Heart left ventricle (tissue), 16 donors: ENCODE data around the gene ARFGAP2. TPM values are rescaled to one million over a fixed set of nuclear protein-coding genes. Genes with fewer than 3 reads are reported as not detected.

Source experiments
- ATAC-seq, 4 donors: fragments of 200-7000 bp; cut with Tn5 transposase; one replicate each; pipeline ENCODE4 v1.9.1; 2020 to 2022; ENCODE audit warnings: moderate library complexity in 4 of 4, mild to moderate bottlenecking in 3 of 4, moderate number of reproducible peaks in 1 of 4
- DNase-seq, 5 donors: peaks; one replicate each; pipeline ENCODE4 v3.0.0-alpha.2; 2020
- H3K27ac ChIP-seq, 12 donors: fragments of 200-600 bp; sonication (generic) in 4 of 12; one replicate each; pipeline versions ENCODE4 v1.5.0 to v1.8.0; 2016 to 2022; ENCODE audit warnings: mild to moderate bottlenecking in 2 of 12
- H3K27me3 ChIP-seq, 9 donors: fragments of 200-600 bp; sonication (generic) in 2 of 9; one replicate each; pipeline versions ENCODE4 v1.5.1 to v1.8.0; 2016 to 2022; ENCODE audit warnings: mild to moderate bottlenecking in 3 of 9
- H3K36me3 ChIP-seq, 9 donors: fragments of 200-600 bp; sonication (generic) in 2 of 9; one replicate each; pipeline versions ENCODE4 v1.5.0 to v1.8.0; 2018 to 2022; ENCODE audit warnings: mild to moderate bottlenecking in 2 of 9
- H3K4me1 ChIP-seq, 12 donors: fragments of 200-600 bp; sonication (generic) in 4 of 12; one replicate each; pipeline versions ENCODE4 v1.5.0 to v1.8.0; 2016 to 2022; ENCODE audit warnings: mild to moderate bottlenecking in 3 of 12
- H3K4me3 ChIP-seq, 12 donors: fragments of 200-600 bp; sonication (generic) in 4 of 12; one replicate each; pipeline versions ENCODE4 v1.5.0 to v1.8.0; 2017 to 2022; ENCODE audit warnings: mild to moderate bottlenecking in 9 of 12, moderate library complexity in 4 of 12
- H3K9me3 ChIP-seq, 12 donors: fragments of 200-600 bp; sonication (generic) in 4 of 12; one replicate each; pipeline versions ENCODE4 v1.5.0 to v1.8.0; 2016 to 2022; ENCODE audit warnings: mild to moderate bottlenecking in 1 of 12
- POLR2A ChIP-seq, 2 donors: fragments of 450-650 bp; IDR thresholded peaks; one replicate each; pipeline ENCODE4 v1.6.1; 2017; ENCODE audit warnings: antibody characterized with exemption in 2 of 2, mild to moderate bottlenecking in 2 of 2, moderate library complexity in 2 of 2
- WGBS, 4 donors: extraction: QIAGEN DNeasy Blood & Tissue Kit in 2 of 4; methylation state at CpG; one replicate each; pipeline versions ENCODE4 v1.1.5 to v1.1.7; 2013 to 2018; 5-methylcytosine and 5-hydroxymethylcytosine counted together
- intact Hi-C, 10 donors: fragments of 100-400 bp; cut with DNase I; formaldehyde crosslinking; loops; one replicate each; pipeline versions ENCODE4 v1.11.1 to v1.14.2; 2022
- polyA plus RNA-seq, 2 donors: library from polyadenylated mRNA; stranded (reverse); fragments of 200-250 nt; gene quantifications; one replicate each; pipeline ENCODE4 v1.2.3, GENCODE V29; 2013
- total RNA-seq, 9 donors: library from RNA; depleted of rRNA in 2 of 9; stranded (reverse); fragments of >200 nt in 2 of 9; fragmentation: NEBNext Ultra II Directional in 3 of 9; extraction: Animal tissue kit (Norgen Biotek cat#: 25700) in 3 of 9; gene quantifications; one replicate each; pipeline versions ENCODE4 v1.1.0 to v1.2.4, GENCODE V29; 2016 to 2023
- TF ChIP-seq, protein P1 (sequence below), 12 donors: fragments of 200-600 bp; sonication (generic) in 4 of 12; IDR thresholded peaks; one replicate each; pipeline versions ENCODE4 v1.5.0 to v1.8.0; 2018 to 2022; ENCODE audit warnings: antibody characterized with exemption in 12 of 12, mild to moderate bottlenecking in 5 of 12
- donor health status: ischemic (EF 13 %, LVEDD 7.1; RV severe dilation, severe dysfunction).
- donor health status: healthy with polysubstance abuse.
- donor health status: DM: no; HTN: yes; CAD: no.
- donor health status: DM: no; HTN: no; CAD: no.
- donor health status: ischemic (EF 25% LVEDD 6.9; RV normal size, moderate dysfunction).
- donor health status: ischemic (EF 25% LVEDD 5.7; RV mildly dilated, moderate dysfunction).
- donor health status: healthy.
- donor health status: DM: yes; HTN: yes; CAD: no.
- donor health status: ischemic (EF 35%, LVEDD 5.7; RV mildly dilated, moderate dysfunction).
- donor health status: nonischemic (EF 11% LVEDD 7.7; RV severe dilation, severe dysfunction).
- donor health status: DM: yes; HTN: yes; CAD: no.
- donor health status: PGD.
- donor health status: ischemic (EF 29% LVEDD 5.4; RV normal size, mild dysfunction).
- donor health status: nonischemic (EF 23%, LVEDD 6.1; RV moderate dilation, normal function).

ARFGAP2 gene
- total and polyA plus RNA-seq, 11 donors: 47.5 to 96.1 (median 61.3) TPM

DNA sequence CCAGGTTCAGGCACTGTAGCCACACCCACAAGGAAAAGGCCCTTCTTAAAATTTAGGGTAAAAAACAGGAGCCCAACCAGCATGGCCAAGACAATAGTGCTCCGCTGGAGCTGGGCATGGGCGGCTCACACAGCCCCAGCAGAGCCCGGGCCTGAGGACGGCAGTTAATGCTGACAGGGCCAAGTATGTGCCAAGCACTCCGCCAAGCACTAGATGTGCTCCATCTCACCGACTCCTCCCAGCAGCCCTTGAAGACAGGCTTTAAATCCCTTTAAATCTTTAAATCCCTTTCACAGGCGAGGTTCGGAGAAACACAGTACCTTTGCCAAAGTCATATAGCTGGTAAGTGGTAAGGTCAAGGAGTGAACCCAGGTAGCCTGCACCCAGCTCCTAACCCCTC is 4.8 kb downstream of the ARFGAP2 start:
- 53 to 72% (median 62%) methylated on average over 8 of the region's 8 CpGs for WGBS, 4 donors
- Histone ChIP-seq H3K9me3 (no peaks in the 10 kb centered on the region), H3K4me3 (no peak overlapping the region), H3K27me3 (no peaks in the 10 kb centered on the region), H3K4me1 (peaks cover 4 to 47% (median 28%) of the 10 kb centered on the region in 12 donors), H3K36me3 (peaks cover 4 to 89% (median 83%) of the 10 kb centered on the region in 9 donors), H3K27ac (peak overlapping the region in 4 of 12 donors; percentile 2 to 47 (median 36))
- peak in 3 of 4 donors; percentile 37 to 46 (median 40) for ATAC-seq
- DNase-seq: no peak
- TF ChIP-seq, protein P1, sequence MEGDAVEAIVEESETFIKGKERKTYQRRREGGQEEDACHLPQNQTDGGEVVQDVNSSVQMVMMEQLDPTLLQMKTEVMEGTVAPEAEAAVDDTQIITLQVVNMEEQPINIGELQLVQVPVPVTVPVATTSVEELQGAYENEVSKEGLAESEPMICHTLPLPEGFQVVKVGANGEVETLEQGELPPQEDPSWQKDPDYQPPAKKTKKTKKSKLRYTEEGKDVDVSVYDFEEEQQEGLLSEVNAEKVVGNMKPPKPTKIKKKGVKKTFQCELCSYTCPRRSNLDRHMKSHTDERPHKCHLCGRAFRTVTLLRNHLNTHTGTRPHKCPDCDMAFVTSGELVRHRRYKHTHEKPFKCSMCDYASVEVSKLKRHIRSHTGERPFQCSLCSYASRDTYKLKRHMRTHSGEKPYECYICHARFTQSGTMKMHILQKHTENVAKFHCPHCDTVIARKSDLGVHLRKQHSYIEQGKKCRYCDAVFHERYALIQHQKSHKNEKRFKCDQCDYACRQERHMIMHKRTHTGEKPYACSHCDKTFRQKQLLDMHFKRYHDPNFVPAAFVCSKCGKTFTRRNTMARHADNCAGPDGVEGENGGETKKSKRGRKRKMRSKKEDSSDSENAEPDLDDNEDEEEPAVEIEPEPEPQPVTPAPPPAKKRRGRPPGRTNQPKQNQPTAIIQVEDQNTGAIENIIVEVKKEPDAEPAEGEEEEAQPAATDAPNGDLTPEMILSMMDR (IDR thresholded peaks at IDR 0.05): no peak
- no peak for TF ChIP-seq POLR2A (IDR thresholded peaks at IDR 0.05)
- intact Hi-C loops: loop anchor here in 2 of 10 donors (10.0 kb wide), 2 partner anchors 103 to 253 kb away; partner anchors contain the start of genes MADD (in 1 of the 2) and PSMC3 (in 1 of the 2)

DNA sequence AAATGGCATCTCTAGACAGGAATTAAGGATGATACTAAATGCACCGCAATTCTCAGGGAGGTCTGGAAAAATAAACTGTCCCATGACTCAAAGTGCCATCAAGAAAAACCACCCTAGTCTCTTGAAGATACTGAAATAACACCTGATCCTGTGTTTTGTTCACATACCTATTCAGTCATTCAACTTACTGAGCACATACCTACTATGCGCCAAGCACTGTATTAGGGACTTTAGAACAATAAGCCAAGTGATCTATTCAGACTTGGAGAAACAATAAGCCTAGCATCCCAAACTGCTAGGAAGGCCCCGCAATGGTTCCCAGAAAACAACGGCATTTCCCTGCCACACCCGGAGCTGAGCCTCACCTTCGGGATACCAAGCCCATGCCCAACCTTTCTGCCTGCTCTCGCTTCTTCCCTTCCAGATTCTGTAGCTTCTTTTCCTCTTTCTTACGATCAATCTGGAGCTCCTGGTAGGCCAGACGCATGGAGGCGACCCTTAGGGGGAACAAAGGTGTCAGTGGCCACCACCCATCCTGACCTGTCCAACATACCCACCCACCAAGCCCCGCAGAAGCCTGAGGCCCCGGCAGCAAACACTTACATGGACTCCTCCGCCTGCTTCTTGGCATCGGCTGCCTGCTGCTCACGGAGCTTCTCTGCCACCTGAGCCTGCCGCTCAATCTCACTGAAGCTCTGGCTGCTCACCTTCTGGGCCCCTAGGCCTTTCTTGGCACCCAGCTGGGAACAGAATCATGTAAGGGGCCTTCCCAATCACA is 5.4 kb downstream of the ARFGAP2 start:
- H3K36me3 ChIP-seq: peaks cover 4 to 95% (median 90%) of the 10 kb centered on the region in 9 donors

DNA sequence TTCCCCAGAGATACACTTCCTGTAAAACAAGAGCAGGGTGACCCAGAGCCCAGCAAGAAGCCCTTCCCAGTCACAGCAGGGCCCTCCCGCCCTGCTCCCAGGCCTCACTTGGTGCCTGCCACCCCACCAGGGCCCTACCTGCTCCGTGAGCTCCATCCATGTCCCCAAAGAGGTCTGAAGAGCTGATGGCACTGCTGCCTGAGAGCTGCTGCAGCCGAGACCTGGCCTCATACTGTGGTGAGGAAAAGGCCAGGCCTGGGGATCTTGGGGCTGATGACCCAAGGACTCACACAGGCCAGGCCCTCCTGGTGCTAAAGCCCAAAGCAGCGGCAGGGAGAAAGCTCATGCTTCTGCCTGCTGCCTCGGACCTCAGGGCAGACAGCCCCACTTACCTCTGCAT is 10.3 kb downstream of the ARFGAP2 start:
- peaks cover 0 to 22% (median 5%) of the 10 kb centered on the region in 12 donors for H3K4me1 ChIP-seq
- H3K27ac ChIP-seq: no peak overlapping the region
- WGBS, 4 donors: 88 to 95% (median 93%) methylated on average over 3 to 5 of the region's 5 CpGs
- TF ChIP-seq, protein P1 (IDR thresholded peaks at IDR 0.05): no peak
- no peak for TF ChIP-seq POLR2A (IDR thresholded peaks at IDR 0.05)
- H3K9me3 ChIP-seq: no peaks in the 10 kb centered on the region
- H3K4me3 ChIP-seq: no peak overlapping the region
- H3K27me3 ChIP-seq: no peaks in the 10 kb centered on the region
- intact Hi-C loops: no loop called here
- H3K36me3 ChIP-seq: peaks cover 4 to 90% (median 82%) of the 10 kb centered on the region in 9 donors
- DNase-seq (no peak), ATAC-seq (no peak)

More for the DNA sequence above, 5.4 kb downstream of the ARFGAP2 start:
- peaks cover 4 to 47% (median 28%) of the 10 kb centered on the region in 12 donors for H3K4me1 ChIP-seq
- no peak for ATAC-seq
- peak overlapping the region in 4 of 12 donors; percentile 2 to 47 (median 36) for H3K27ac ChIP-seq
- no peaks in the 10 kb centered on the region for H3K9me3 ChIP-seq
- H3K27me3 ChIP-seq: no peaks in the 10 kb centered on the region
- DNase-seq: no peak
- H3K4me3 ChIP-seq: no peak overlapping the region
- intact Hi-C loops: loop anchor here in 2 of 10 donors (10.0 kb wide), 2 partner anchors 104 to 254 kb away; partner anchors contain the start of genes MADD (in 1 of the 2) and PSMC3 (in 1 of the 2)
- WGBS, 4 donors: 87 to 91% (median 90%) methylated on average over 15 to 16 of the region's 16 CpGs
- TF ChIP-seq, protein P1 (IDR thresholded peaks at IDR 0.05): no peak
- TF ChIP-seq POLR2A (IDR thresholded peaks at IDR 0.05): no peak

DNA sequence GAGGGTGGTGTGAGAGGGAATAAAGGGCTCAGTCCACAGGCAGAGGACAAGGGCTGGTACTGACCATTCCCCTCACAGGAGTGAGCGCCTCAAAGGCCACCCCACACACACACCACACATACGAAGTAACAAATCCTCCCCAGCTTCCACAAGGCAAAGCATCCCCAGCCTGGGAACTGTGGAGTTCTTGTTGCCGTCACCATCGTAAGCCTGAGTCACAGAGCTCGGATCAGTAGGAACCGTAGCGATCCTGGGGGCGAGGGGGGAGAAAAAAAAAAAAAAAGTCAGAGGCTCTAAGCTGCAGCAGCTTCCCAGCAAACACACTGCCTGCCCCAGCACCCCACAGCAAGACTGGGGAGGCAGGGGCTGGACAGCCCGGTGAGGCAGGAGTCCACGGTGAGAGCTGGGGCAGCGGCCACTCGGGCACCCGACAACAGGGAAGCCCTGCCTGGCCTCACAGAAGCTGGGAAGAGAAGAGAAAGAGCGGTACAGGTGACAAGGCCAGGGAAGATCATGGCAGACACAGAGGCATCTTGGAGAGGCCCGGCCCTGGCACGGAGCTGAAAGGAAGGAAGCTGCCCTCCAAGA is 11.3 kb downstream of the ARFGAP2 start:
- whole genome bisulfite sequencing, 4 donors: 84 to 93% (median 90%) methylated on average over 16 of the region's 16 CpGs
- Histone ChIP-seq H3K36me3 (peaks cover 4 to 80% (median 71%) of the 10 kb centered on the region in 9 donors), H3K9me3 (no peaks in the 10 kb centered on the region), H3K27me3 (no peaks in the 10 kb centered on the region), H3K27ac (no peak overlapping the region), H3K4me1 (peaks cover 0 to 30% (median 6%) of the 10 kb centered on the region in 12 donors), H3K4me3 (no peak overlapping the region)
- TF ChIP-seq POLR2A (IDR thresholded peaks at IDR 0.05): no peak
- intact Hi-C loops: no loop called here
- ATAC-seq (no peak), DNase-seq (no peak)
